Fibroblast of lung (primary cell): ENCODE measurements around the gene PRPF8. TPM values are rescaled to one million over a fixed set of nuclear protein-coding genes. Genes with fewer than 3 reads are reported as not detected.

Experiments used
- DNase-seq, 2 donors: peaks; one replicate each; pipeline versions ENCODE4 v3.0.0 to v3.0.0-alpha.2; 2010; ENCODE audit warnings: low read depth in 2 of 2
- H2AFZ ChIP-seq: 2 replicates; pipeline ENCODE4 v1.5.1; 2012; ENCODE audit warnings: low read length, control low read depth, inconsistent platforms
- H3K27ac ChIP-seq: 2 replicates; pipeline ENCODE4 v1.5.1; 2011; ENCODE audit warnings: low read length, control low read depth; ENCODE audit not compliant: insufficient read depth
- H3K27me3 ChIP-seq: 2 replicates; pipeline ENCODE4 v1.5.1; 2011; ENCODE audit warnings: mild to moderate bottlenecking, low read length; ENCODE audit not compliant: control insufficient read depth, insufficient read depth
- H3K36me3 ChIP-seq: 2 replicates; pipeline ENCODE4 v1.5.1; 2011; ENCODE audit warnings: low read length; ENCODE audit not compliant: control insufficient read depth, insufficient read depth
- H3K4me1 ChIP-seq: 2 replicates; pipeline ENCODE4 v1.5.1; 2011; ENCODE audit warnings: low read length; ENCODE audit not compliant: control insufficient read depth, insufficient read depth; ENCODE audit errors: extremely low read depth
- H3K4me2 ChIP-seq: 2 replicates; pipeline ENCODE4 v1.5.1; 2011; ENCODE audit warnings: low read length, control low read depth; ENCODE audit not compliant: insufficient read depth; ENCODE audit errors: extremely low read depth
- H3K4me3 ChIP-seq, 4 experiments: fragments of 200-600 bp in 1 of 4; sonication (generic) in 1 of 4; replicated peaks in 1 of 4; 2 replicates each; pipeline ENCODE4 v1.5.1; 2011 to 2016; ENCODE audit warnings: low read length in 4 of 4, low read depth in 3 of 4, mild to moderate bottlenecking in 3 of 4, control low read depth in 2 of 4, inconsistent platforms in 1 of 4, mixed read lengths in 1 of 4; ENCODE audit not compliant: insufficient read depth in 1 of 4; ENCODE audit errors: control extremely low read depth in 1 of 4
- H3K79me2 ChIP-seq: 2 replicates; pipeline ENCODE4 v1.5.1; 2012; ENCODE audit warnings: mild to moderate bottlenecking, low read length, inconsistent platforms; ENCODE audit not compliant: control insufficient read depth, insufficient read depth
- H3K9ac ChIP-seq: 2 replicates; pipeline ENCODE4 v1.5.1; 2011; ENCODE audit warnings: mild to moderate bottlenecking, low read length, control low read depth; ENCODE audit not compliant: insufficient read depth
- H3K9me3 ChIP-seq: 2 replicates; pipeline ENCODE4 v1.5.1; 2012; ENCODE audit warnings: low read depth, low read length; ENCODE audit not compliant: control insufficient read depth, insufficient read depth
- H4K20me1 ChIP-seq: 2 replicates; pipeline ENCODE4 v1.5.1; 2011; ENCODE audit warnings: low read length; ENCODE audit not compliant: control insufficient read depth, insufficient read depth; ENCODE audit errors: extremely low read depth
- EZH2 ChIP-seq: IDR thresholded peaks from 2 replicates; pipeline ENCODE4 v1.5.1; 2012; ENCODE audit warnings: low read length, control low read depth, mild to moderate bottlenecking; ENCODE audit errors: missing control alignments
- polyA plus RNA-seq, 2 donors: library from polyadenylated mRNA; depleted of rRNA in 1 of 2; stranded (reverse) in 1 of 2; unstranded in 1 of 2; fragments of >200 nt; gene quantifications; 2 replicates each; pipeline ENCODE4 v1.2.1, GENCODE V29; 2011 to 2012; ENCODE audit warnings: missing spikeins in 1 of 2
- total RNA-seq: library from RNA; depleted of rRNA; stranded (reverse); fragments of >200 nt; gene quantifications from 2 replicates; pipeline ENCODE4 v1.2.1, GENCODE V29; 2014
- TF ChIP-seq, protein P1 (sequence below), 2 donors: IDR thresholded peaks in 1 of 2; conservative IDR thresholded peaks in 1 of 2; 1 replicate in 1 of 2; 2 replicates in 1 of 2; pipeline ENCODE4 v1.5.1; 2011 to 2012; ENCODE audit warnings: low read length in 2 of 2, control low read depth in 1 of 2, inconsistent platforms in 1 of 2, low read depth in 1 of 2, mild to moderate bottlenecking in 1 of 2

Gene PRPF8
- total and polyA plus RNA-seq, 2 donors (not counting 1 experiment from before 2014, with no cell fraction given) = 88.9 to 122 TPM

DNA sequence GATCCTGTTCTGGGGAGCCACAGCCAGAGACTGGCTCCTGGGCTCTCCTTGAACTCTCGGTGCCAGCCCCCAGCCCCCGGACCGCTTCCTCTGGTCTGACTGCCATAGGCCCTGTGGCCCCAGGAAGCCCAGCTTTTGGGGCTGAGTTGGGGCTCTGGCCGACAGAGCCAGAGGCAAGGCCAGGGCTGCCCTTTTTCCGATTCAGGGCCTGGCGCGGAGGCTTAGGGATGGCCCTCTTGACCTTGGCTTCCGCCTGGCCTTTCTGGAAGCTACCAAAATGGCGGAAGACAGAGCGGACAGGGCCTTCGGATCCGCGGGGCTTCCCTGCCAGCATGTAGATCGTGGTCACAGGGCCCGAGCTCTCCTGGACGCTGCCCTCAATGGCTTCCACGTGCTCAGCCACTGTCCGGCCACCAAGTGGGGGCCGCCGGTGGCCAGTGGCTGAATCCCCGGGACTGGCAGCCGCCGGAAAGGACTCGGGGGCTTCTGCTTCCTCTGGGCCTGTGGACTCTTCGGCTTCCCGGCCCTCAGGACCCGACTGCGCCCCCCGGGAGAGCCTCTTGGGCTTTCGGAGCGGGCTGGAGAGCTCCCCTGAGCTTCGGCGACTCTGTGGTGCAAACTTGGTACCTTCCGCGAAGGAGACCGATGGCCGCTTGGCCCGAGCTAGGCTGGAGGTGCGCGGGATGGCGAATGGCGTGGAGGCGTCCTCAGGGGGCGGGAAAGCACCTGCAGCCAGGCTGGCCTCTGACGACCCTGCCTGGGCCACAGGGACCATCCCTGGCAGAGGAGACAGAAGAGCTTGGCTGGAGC, 49.6 kb downstream of the PRPF8 start:
- Histone ChIP-seq H3K9ac (no peak overlapping the region), H3K4me2 (no peak overlapping the region), H3K36me3 (no peaks in the 10 kb centered on the region), H3K27ac (no peak overlapping the region), H4K20me1 (no peaks in the 10 kb centered on the region), H3K79me2 (no peaks in the 10 kb centered on the region), H3K4me3 (no peak overlapping the region), H3K9me3 (no peaks in the 10 kb centered on the region), H2AFZ (no peak overlapping the region), H3K4me1 (no peaks in the 10 kb centered on the region), H3K27me3 (no peaks in the 10 kb centered on the region)
- DNase-seq = no peak
- TF ChIP-seq, protein P1, sequence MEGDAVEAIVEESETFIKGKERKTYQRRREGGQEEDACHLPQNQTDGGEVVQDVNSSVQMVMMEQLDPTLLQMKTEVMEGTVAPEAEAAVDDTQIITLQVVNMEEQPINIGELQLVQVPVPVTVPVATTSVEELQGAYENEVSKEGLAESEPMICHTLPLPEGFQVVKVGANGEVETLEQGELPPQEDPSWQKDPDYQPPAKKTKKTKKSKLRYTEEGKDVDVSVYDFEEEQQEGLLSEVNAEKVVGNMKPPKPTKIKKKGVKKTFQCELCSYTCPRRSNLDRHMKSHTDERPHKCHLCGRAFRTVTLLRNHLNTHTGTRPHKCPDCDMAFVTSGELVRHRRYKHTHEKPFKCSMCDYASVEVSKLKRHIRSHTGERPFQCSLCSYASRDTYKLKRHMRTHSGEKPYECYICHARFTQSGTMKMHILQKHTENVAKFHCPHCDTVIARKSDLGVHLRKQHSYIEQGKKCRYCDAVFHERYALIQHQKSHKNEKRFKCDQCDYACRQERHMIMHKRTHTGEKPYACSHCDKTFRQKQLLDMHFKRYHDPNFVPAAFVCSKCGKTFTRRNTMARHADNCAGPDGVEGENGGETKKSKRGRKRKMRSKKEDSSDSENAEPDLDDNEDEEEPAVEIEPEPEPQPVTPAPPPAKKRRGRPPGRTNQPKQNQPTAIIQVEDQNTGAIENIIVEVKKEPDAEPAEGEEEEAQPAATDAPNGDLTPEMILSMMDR (conservative IDR thresholded peaks at IDR 0.05 in 1 of 2, IDR thresholded peaks at IDR 0.05 in 1 of 2; ENCODE audit: low read depth in 1 of 2, low read length in 2 of 2) = no peak
- no peak for TF ChIP-seq EZH2

DNA sequence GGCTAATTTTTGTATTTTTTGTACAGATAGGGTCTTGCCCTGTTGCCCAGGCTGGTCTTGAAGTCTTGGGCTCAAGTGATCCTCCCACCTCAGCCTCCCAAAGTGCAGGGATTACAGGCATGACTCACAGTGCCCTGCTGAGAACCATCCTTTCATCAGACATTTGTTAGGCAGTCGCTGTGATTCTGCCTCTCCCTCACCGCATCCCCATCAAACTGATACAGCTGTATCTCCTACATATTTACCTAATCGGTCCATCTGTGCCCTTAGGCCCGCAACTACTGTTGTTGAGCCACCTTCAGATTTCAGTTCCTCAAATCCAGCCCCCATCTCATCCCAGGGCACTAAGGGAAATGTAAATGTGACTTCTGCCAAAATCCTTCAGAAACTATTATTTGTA, 54.0 kb downstream of the PRPF8 start:
- no peaks in the 10 kb centered on the region for H4K20me1 ChIP-seq
- no peak overlapping the region for H3K27ac ChIP-seq
- H3K4me3 ChIP-seq = no peak overlapping the region
- no peak for DNase-seq
- TF ChIP-seq, protein P1 (conservative IDR thresholded peaks at IDR 0.05 in 1 of 2, IDR thresholded peaks at IDR 0.05 in 1 of 2; ENCODE audit: low read depth in 1 of 2, low read length in 2 of 2) = no peak
- TF ChIP-seq EZH2 = no peak
- no peaks in the 10 kb centered on the region for H3K36me3 ChIP-seq
- no peaks in the 10 kb centered on the region for H3K9me3 ChIP-seq
- peaks cover 6% of the 10 kb centered on the region for H3K4me1 ChIP-seq
- no peaks in the 10 kb centered on the region for H3K79me2 ChIP-seq
- peaks cover 6% of the 10 kb centered on the region for H3K27me3 ChIP-seq
- no peak overlapping the region for H3K4me2 ChIP-seq
- H2AFZ ChIP-seq = no peak overlapping the region
- no peak overlapping the region for H3K9ac ChIP-seq

DNA sequence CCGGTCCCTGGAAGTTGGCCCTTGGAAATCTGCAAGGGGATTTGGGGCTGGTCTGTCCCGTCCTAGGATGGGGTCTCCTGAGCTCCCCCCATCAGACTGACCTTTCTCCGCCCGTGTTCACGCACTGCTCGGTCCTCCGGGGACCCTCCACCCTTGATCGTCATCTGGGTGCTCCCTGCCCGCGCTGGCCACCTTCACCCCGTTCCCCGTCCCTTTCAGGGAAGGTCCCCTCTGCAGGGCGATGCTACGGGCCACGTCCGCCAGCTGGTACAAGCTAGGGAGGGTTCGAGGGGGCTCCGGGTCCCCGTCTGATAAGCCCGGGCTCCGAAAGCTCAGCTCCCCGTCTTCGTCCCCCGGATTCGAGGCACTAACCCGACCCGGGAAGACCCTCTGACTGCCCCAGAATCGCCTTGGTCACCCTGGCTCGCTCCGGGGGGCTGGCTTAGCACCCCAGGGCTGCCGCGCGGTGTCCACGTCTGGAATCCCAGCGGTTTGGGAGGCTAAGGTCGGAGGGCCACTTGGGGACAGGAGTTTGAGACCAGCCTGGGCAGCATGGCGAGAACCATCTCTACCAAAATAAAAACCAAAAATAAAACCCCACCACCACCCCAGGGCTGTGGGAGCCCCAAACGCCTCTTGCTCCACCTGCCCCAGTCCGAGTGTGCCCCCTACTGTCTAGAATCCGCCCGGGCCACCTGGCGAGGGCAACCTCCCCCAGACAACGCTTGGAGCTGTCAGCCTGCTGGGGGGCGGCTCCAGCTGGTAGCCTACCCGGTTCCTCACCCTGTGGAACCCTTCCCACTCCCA, 55.0 kb downstream of the PRPF8 start:
- Histone ChIP-seq H3K27me3 (peaks cover 6% of the 10 kb centered on the region), H3K4me1 (peaks cover 6% of the 10 kb centered on the region), H3K4me3 (peak overlapping the region; percentile 42 to 80 (median 74)), H4K20me1 (no peaks in the 10 kb centered on the region), H3K9me3 (no peaks in the 10 kb centered on the region), H3K27ac (no peak overlapping the region), H3K9ac (no peak overlapping the region), H3K4me2 (peak overlapping the region; percentile 67), H3K79me2 (no peaks in the 10 kb centered on the region), H3K36me3 (no peaks in the 10 kb centered on the region), H2AFZ (peak overlapping the region; percentile 61)
- no peak for DNase-seq
- TF ChIP-seq EZH2 = no peak
- TF ChIP-seq, protein P1 (conservative IDR thresholded peaks at IDR 0.05 in 1 of 2, IDR thresholded peaks at IDR 0.05 in 1 of 2; ENCODE audit: low read depth in 1 of 2, low read length in 2 of 2) = peak; percentile 49 to 64
